GM12878 (cell line): ENCODE data around the gene RAB9B. TPM values are rescaled to one million over a fixed set of nuclear protein-coding genes. Genes with fewer than 3 reads are reported as not detected.

Experiments used
- ATAC-seq: fragments of 200-7000 bp; cut with Tn5 transposase; 3 replicates; pipeline ENCODE4 v1.9.1; 2020; ENCODE audit warnings: mild to moderate bottlenecking, moderate library complexity
- BruUV-seq: library from RNA; stranded (reverse); fragments of 400-500 nt; replicated peaks from 2 replicates; lab custom pipeline; 2021; lab: Mats Ljungman, UMichigan
- CTCF ChIA-PET: fragments of 300-600 bp; sonication (Branson Sonifier 250); formaldehyde crosslinking; extraction: SDS; loops from one replicate; lab custom pipeline; 2021; ENCODE audit warnings: inconsistent platforms; lab: Yijun Ruan, JAX
- POLR2A ChIA-PET: fragments of 350-600 bp; formaldehyde crosslinking; extraction: SDS; loops from one replicate; lab custom pipeline; 2021; ENCODE audit warnings: inconsistent platforms; lab: Charles Lee
- RAD21 ChIA-PET: fragments of 300-600 bp; sonication (Branson Sonifier 250); formaldehyde crosslinking; loops from one replicate; lab custom pipeline; 2023; ENCODE audit warnings: antibody characterized with exemption; ENCODE audit not compliant: unreplicated experiment; lab: Charles Lee
- SMC1A ChIA-PET: fragments of 300-600 bp; sonication (Branson Sonifier 250); formaldehyde crosslinking; loops from one replicate; lab custom pipeline; 2023; ENCODE audit not compliant: unreplicated experiment, uncharacterized antibody; lab: Charles Lee
- DNase-seq: peaks from one replicate; pipeline ENCODE4 v3.0.0-alpha.2; 2011; ENCODE audit warnings: low read depth, low spot score
- FAIRE-seq: peaks from 3 replicates; lab custom pipeline; 2011; peaks lifted over from hg19 to GRCh38; lab: Jason Lieb, UNC
- H2AFZ ChIP-seq: 2 replicates; pipeline ENCODE4 v1.6.0; 2011; ENCODE audit warnings: low read depth, low read length, control low read depth; ENCODE audit not compliant: control insufficient read depth
- H3K27ac ChIP-seq: 2 replicates; pipeline ENCODE4 v1.5.1; 2011; ENCODE audit warnings: control low read depth; ENCODE audit not compliant: control insufficient read depth, insufficient read depth
- H3K27me3 ChIP-seq, 2 experiments: replicated peaks in 1 of 2; 2 replicates each; pipeline versions ENCODE4 v1.6.0 to v1.6.1; 2011; ENCODE audit warnings: low read length in 1 of 2; ENCODE audit not compliant: control insufficient read depth in 2 of 2, insufficient read depth in 2 of 2
- H3K36me3 ChIP-seq, 2 experiments: 2 replicates each; pipeline ENCODE4 v1.5.1; 2011; ENCODE audit warnings: low read length in 1 of 2; ENCODE audit not compliant: control insufficient read depth in 2 of 2, insufficient read depth in 2 of 2
- H3K4me1 ChIP-seq: 2 replicates; pipeline ENCODE4 v1.6.1; 2011; ENCODE audit warnings: mild to moderate bottlenecking, low read length, moderate library complexity, mixed read lengths; ENCODE audit not compliant: control insufficient read depth, insufficient read depth
- H3K4me2 ChIP-seq: 2 replicates; pipeline ENCODE4 v1.6.0; 2011; ENCODE audit warnings: control low read depth; ENCODE audit not compliant: control insufficient read depth, insufficient read depth
- H3K4me3 ChIP-seq: fragments of 200-600 bp; sonication (generic); 2 replicates; pipeline ENCODE4 v1.5.1; 2016
- H3K79me2 ChIP-seq: 2 replicates; pipeline ENCODE4 v1.6.0; 2011; ENCODE audit warnings: low read length; ENCODE audit not compliant: control insufficient read depth, insufficient read depth
- H3K9ac ChIP-seq: 2 replicates; pipeline ENCODE4 v1.8.0; 2011; ENCODE audit warnings: low read length, control low read depth, mixed read lengths; ENCODE audit not compliant: control insufficient read depth, insufficient read depth
- H3K9me3 ChIP-seq: replicated peaks from 3 replicates; pipeline ENCODE4 v1.5.1; 2011; ENCODE audit warnings: mild to moderate bottlenecking, low read length; ENCODE audit not compliant: control insufficient read depth, insufficient read depth
- H4K20me1 ChIP-seq: 2 replicates; pipeline ENCODE4 v1.6.0; 2011; ENCODE audit not compliant: control insufficient read depth, insufficient read depth
- CREM ChIP-seq: IDR thresholded peaks from 2 replicates; pipeline ENCODE4 v1.6.1; 2014; ENCODE audit warnings: antibody characterized with exemption, low read depth
- GATAD2B ChIP-seq: fragments of 450-650 bp; conservative IDR thresholded peaks from 2 replicates; pipeline ENCODE4 v1.6.1; 2017; ENCODE audit warnings: low read depth, mild to moderate bottlenecking, moderate library complexity
- HCFC1 ChIP-seq: fragments of 150-350 bp; IDR thresholded peaks from 2 replicates; pipeline ENCODE4 v1.6.1; 2014; ENCODE audit warnings: low read length
- IRF5 ChIP-seq: fragments of 450-650 bp; IDR thresholded peaks from 2 replicates; pipeline ENCODE4 v1.6.1; 2017; ENCODE audit warnings: borderline replicate concordance
- JUNB ChIP-seq: IDR thresholded peaks from 2 replicates; pipeline ENCODE4 v1.6.1; 2016; ENCODE audit warnings: antibody characterized with exemption, mild to moderate bottlenecking
- MAX ChIP-seq: IDR thresholded peaks from 2 replicates; pipeline ENCODE4 v1.6.1; 2012; ENCODE audit warnings: low read depth, low read length, improper control_type of control experiment
- MLLT1 ChIP-seq: fragments of 450-650 bp; IDR thresholded peaks from 2 replicates; pipeline ENCODE4 v1.6.1; 2016; ENCODE audit warnings: mild to moderate bottlenecking
- NFIC ChIP-seq: IDR thresholded peaks from 2 replicates; pipeline ENCODE4 v1.6.1; 2012; ENCODE audit warnings: low read depth, mild to moderate bottlenecking, inconsistent platforms, low read length, moderate library complexity
- PKNOX1 ChIP-seq: fragments of 450-650 bp; IDR thresholded peaks from 2 replicates; pipeline ENCODE4 v1.6.1; 2016; ENCODE audit warnings: mild to moderate bottlenecking
- RAD21 ChIP-seq: IDR thresholded peaks from 2 replicates; pipeline ENCODE4 v1.6.1; 2011; ENCODE audit warnings: mild to moderate bottlenecking, low read depth, low read length, moderate library complexity; ENCODE audit not compliant: insufficient read depth
- RCOR1 ChIP-seq: conservative IDR thresholded peaks from 2 replicates; pipeline ENCODE4 v1.6.1; 2012; ENCODE audit warnings: low read depth, low read length, improper control_type of control experiment
- SIX5 ChIP-seq: IDR thresholded peaks from 2 replicates; pipeline ENCODE4 v1.6.1; 2011; ENCODE audit warnings: mild to moderate bottlenecking, low read depth, low read length, moderate library complexity; ENCODE audit not compliant: severe bottlenecking
- SMAD5 ChIP-seq: IDR thresholded peaks from 2 replicates; pipeline ENCODE4 v1.6.1; 2016; ENCODE audit warnings: antibody characterized with exemption, low read depth
- SP1 ChIP-seq: IDR thresholded peaks from one replicate; pipeline ENCODE4 v1.6.1; 2011; ENCODE audit warnings: low read depth, low read length
- STAT3 ChIP-seq: IDR thresholded peaks from 2 replicates; pipeline ENCODE4 v1.6.1; 2011; ENCODE audit warnings: low read depth, low read length, improper control_type of control experiment
- ZNF274 ChIP-seq: IDR thresholded peaks from one replicate; pipeline ENCODE4 v1.8.0; 2011; ENCODE audit not compliant: insufficient read length, insufficient read depth
- ZNF592 ChIP-seq: fragments of 450-650 bp; IDR thresholded peaks from 2 replicates; pipeline ENCODE4 v1.6.1; 2017; ENCODE audit warnings: mild to moderate bottlenecking, moderate library complexity
- WGBS: methylation state at CpG from one replicate; pipeline ENCODE4 v1.1.6; 2016; ENCODE audit warnings: low lambda C conversion rate; ENCODE audit not compliant: insufficient replicate concordance, insufficient coverage; ENCODE audit errors: missing lambda C conversion rate; 5-methylcytosine and 5-hydroxymethylcytosine counted together
- in situ Hi-C: fragments of 300-500 bp; cut with MboI; formaldehyde crosslinking; loops from 9 replicates; pipeline ENCODE4 v1.14.3; 2018; ENCODE audit warnings: mixed read lengths
- intact Hi-C: fragments of 100-400 bp; cut with micrococcal nuclease; formaldehyde crosslinking; loops from one replicate; pipeline ENCODE4 v1.14.2; 2022; ENCODE audit not compliant: unreplicated experiment
- polyA plus RNA-seq, 11 experiments: library from polyadenylated mRNA; depleted of rRNA in 4 of 11; unstranded in 6 of 11; stranded (reverse) in 5 of 11; fragments of >200 nt; fragmentation: Nextera tagmentation in 4 of 11; fragmentation: Illumina TruSeq in 1 of 11; extraction: Ambion mirVana in 4 of 11; extraction: Trizol in 1 of 11; gene quantifications; 1 replicate in 1 of 11; 2 replicates in 10 of 11; pipeline versions ENCODE4 v1.2.1 to v1.2.3, GENCODE V29; 2011 to 2016; ENCODE audit warnings: inconsistent platforms in 2 of 11, missing spikeins in 2 of 11, low read depth in 1 of 11
- total RNA-seq, 4 experiments: library from RNA; depleted of rRNA in 3 of 4; stranded (reverse); fragments of >200 nt in 3 of 4; fragmentation: Illumina TruSeq in 1 of 4; extraction: Trizol in 1 of 4; gene quantifications; 2 replicates each; pipeline versions ENCODE4 v1.2.1 to v1.2.3, GENCODE V29; 2013 to 2021

RAB9B gene
- total and polyA plus RNA-seq, 10 of the 15 experiments (the other 5 are each of a cell fraction or from before 2014, with no cell fraction given), result 0.05 to 0.30 (median 0.19) TPM

GRCh38 chrX:103864149-103864548 is 32.1 kb upstream of the RAB9B start:
- no peak for TF ChIP-seq CREM
- no peak for TF ChIP-seq RCOR1
- TF ChIP-seq HCFC1, result no peak
- no peak for TF ChIP-seq MAX
- no peak for TF ChIP-seq GATAD2B
- no peak for TF ChIP-seq PKNOX1
- no peak for TF ChIP-seq MLLT1
- TF ChIP-seq SMAD5, result no peak
- no peak for TF ChIP-seq NFIC
- no peak for TF ChIP-seq STAT3
- no peak for TF ChIP-seq SIX5
- no peak for TF ChIP-seq IRF5
- TF ChIP-seq RAD21, result no peak
- no peak for TF ChIP-seq JUNB
- no peak for TF ChIP-seq ZNF274
- no peak for TF ChIP-seq SP1
- no peak for TF ChIP-seq ZNF592
- TF ChIP-seq, all 136 proteins: peak for 0
- Histone ChIP-seq H2AFZ (no peak overlapping the region), H3K4me2 (no peak overlapping the region), H3K36me3 (no peaks in the 10 kb centered on the region), H3K27me3 (no peaks in the 10 kb centered on the region), H3K9ac (no peak overlapping the region), H3K9me3 (no peaks in the 10 kb centered on the region), H3K4me3 (no peak overlapping the region), H3K79me2 (no peaks in the 10 kb centered on the region), H3K4me1 (no peaks in the 10 kb centered on the region), H4K20me1 (no peaks in the 10 kb centered on the region), H3K27ac (no peak overlapping the region)
- CTCF ChIA-PET, result interaction anchor here (1.2 kb wide), 1 partner anchor 44 kb away, joined by 3 read pairs; no protein-coding TSS in a partner anchor
- BruUV-seq, result no TSS peak
- SMC1A ChIA-PET, result no interaction called here
- POLR2A ChIA-PET, result no interaction called here
- intact Hi-C loops (no loop called here), in situ Hi-C loops (no loop called here)
- 13% methylated on average over 3 of the region's 3 CpGs for WGBS
- ATAC-seq (no peak), DNase-seq (no peak), FAIRE-seq (no peak)
- RAD21 ChIA-PET, result no interaction called here
